A549 (cell line): ENCODE results near the gene LBR. TPM values are rescaled to one million over a fixed set of nuclear protein-coding genes. Genes with fewer than 3 reads are reported as not detected.
A peak's percentile ranks its signal among the peaks of the same experiment; 100 is the strongest.

ENCODE experiments used
- ATAC-seq, 2 experiments: fragments of 200-7000 bp in 1 of 2; fragments of >200 bp in 1 of 2; cut with Nextera tagmentation in 1 of 2; cut with Tn5 transposase in 1 of 2; 3 replicates each; pipeline versions ENCODE4 v1.8.0 to v1.9.1; 2018 to 2020; ENCODE audit warnings: mild to moderate bottlenecking in 1 of 2, moderate library complexity in 1 of 2
- CTCF ChIA-PET: fragments of 300-600 bp; sonication (Branson Sonifier 250); formaldehyde crosslinking; extraction: SDS; loops from one replicate; lab custom pipeline; 2021; ENCODE audit warnings: antibody characterized with exemption, inconsistent platforms; lab: Yijun Ruan, JAX
- POLR2A ChIA-PET: fragments of 350-600 bp; formaldehyde crosslinking; extraction: SDS; loops from one replicate; lab custom pipeline; 2021; ENCODE audit warnings: antibody characterized with exemption, inconsistent platforms; lab: Yijun Ruan, JAX
- DNase-seq, 2 experiments: peaks; one replicate each; pipeline versions ENCODE4 v3.0.0 to v3.0.0-alpha.2; 2011 to 2016; ENCODE audit warnings: low read depth in 1 of 2, low spot score in 1 of 2
- FAIRE-seq: peaks from 2 replicates; lab custom pipeline; 2011; peaks lifted over from hg19 to GRCh38; lab: Jason Lieb, UNC
- H3K27ac ChIP-seq, 2 experiments: fragments of >200 bp; sonication (Bioruptor Twin); formaldehyde crosslinking; 3 replicates each; pipeline ENCODE4 v1.5.1; 2016 to 2017
- H3K4me1 ChIP-seq: fragments of >200 bp; sonication (Bioruptor Twin); formaldehyde crosslinking; 3 replicates; pipeline ENCODE4 v1.6.1; 2016
- H3K4me2 ChIP-seq: fragments of >200 bp; sonication (Bioruptor Twin); formaldehyde crosslinking; 3 replicates; pipeline ENCODE4 v1.6.1; 2016
- H3K4me3 ChIP-seq: fragments of >200 bp; sonication (Bioruptor Twin); formaldehyde crosslinking; 3 replicates; pipeline ENCODE4 v1.5.1; 2016
- H3K9me3 ChIP-seq: fragments of >200 bp; sonication (Bioruptor Twin); formaldehyde crosslinking; 3 replicates; pipeline ENCODE4 v1.6.1; 2016
- CEBPB ChIP-seq, 2 experiments: fragments of >200 bp in 1 of 2; sonication (Bioruptor Twin) in 1 of 2; formaldehyde crosslinking in 1 of 2; IDR thresholded peaks; 2 replicates each; pipeline ENCODE4 v1.6.1; 2012 to 2016
- CHD2 ChIP-seq: fragments of 150-350 bp; IDR thresholded peaks from 2 replicates; pipeline ENCODE4 v1.6.1; 2014; ENCODE audit warnings: low read length; ENCODE audit not compliant: partially characterized antibody
- ESRRA ChIP-seq: fragments of 150-350 bp; IDR thresholded peaks from 2 replicates; pipeline ENCODE4 v1.6.1; 2014; ENCODE audit warnings: mild to moderate bottlenecking, low read length, borderline replicate concordance
- HDAC2 ChIP-seq: fragments of 200-600 bp; sonication (generic); IDR thresholded peaks from 2 replicates; pipeline ENCODE4 v1.6.1; 2016
- JUN ChIP-seq, 2 experiments: fragments of >200 bp; sonication (Bioruptor Twin); formaldehyde crosslinking; IDR thresholded peaks; 2 replicates in 1 of 2; 3 replicates in 1 of 2; pipeline ENCODE4 v1.6.1; 2016 to 2017
- MAFK ChIP-seq: fragments of 450-650 bp; IDR thresholded peaks from 2 replicates; pipeline ENCODE4 v1.6.1; 2014; ENCODE audit not compliant: partially characterized antibody
- RCOR1 ChIP-seq: fragments of 150-350 bp; IDR thresholded peaks from 2 replicates; pipeline ENCODE4 v1.6.1; 2014; ENCODE audit warnings: antibody characterized with exemption, low read length, low read depth
- RFX5 ChIP-seq: fragments of 450-650 bp; IDR thresholded peaks from 2 replicates; pipeline ENCODE4 v1.7.1; 2014; ENCODE audit warnings: antibody characterized with exemption, mild to moderate bottlenecking, moderate library complexity
- TFCP2L1 ChIP-seq: fragments of 250-450 bp; sonication (Bioruptor Pico); IDR thresholded peaks from 2 replicates; pipeline ENCODE4 v1.5.0; 2021; ENCODE audit warnings: mild to moderate bottlenecking
- TP53 ChIP-seq: fragments of 250-450 bp; sonication (Bioruptor Pico); IDR thresholded peaks from 2 replicates; pipeline ENCODE4 v1.5.0; 2021; ENCODE audit warnings: mild to moderate bottlenecking, moderate library complexity
- ZSCAN20 ChIP-seq: fragments of 250-450 bp; sonication (Bioruptor Pico); IDR thresholded peaks from 2 replicates; pipeline ENCODE4 v1.8.0; 2022; ENCODE audit warnings: mild to moderate bottlenecking, moderate library complexity
- WGBS: methylation state at CpG from one replicate; pipeline ENCODE4 v1.1.6; 2017; ENCODE audit errors: missing lambda C conversion rate; 5-methylcytosine and 5-hydroxymethylcytosine counted together
- polyA plus RNA-seq, 4 experiments: library from polyadenylated mRNA; depleted of rRNA in 3 of 4; stranded (reverse); fragments of >200 nt; fragmentation: RNase III in 1 of 4; extraction: RNeasy Plus Mini Kit Qiagen cat#74134 plus additional on column Dnase treatment in 1 of 4; gene quantifications; 2 replicates in 3 of 4; 3 replicates in 1 of 4; pipeline ENCODE4 v1.2.3, GENCODE V29; 2011 to 2017
- TF ChIP-seq, protein P1 (sequence below): fragments of 250-450 bp; sonication (Bioruptor Pico); IDR thresholded peaks from 2 replicates; pipeline ENCODE4 v1.5.0; 2021; ENCODE audit warnings: mild to moderate bottlenecking, moderate library complexity, borderline replicate concordance
- TF ChIP-seq, protein P2 (sequence below): fragments of 250-450 bp; sonication (Bioruptor Pico); IDR thresholded peaks from 2 replicates; pipeline ENCODE4 v1.5.0; 2020; ENCODE audit warnings: low read depth, mild to moderate bottlenecking, moderate library complexity
- TF ChIP-seq, protein P3 (sequence below): IDR thresholded peaks from 2 replicates; pipeline ENCODE4 v1.6.1; 2012
- TF ChIP-seq, protein P4 (sequence below): fragments of >200 bp; sonication (Bioruptor Twin); formaldehyde crosslinking; IDR thresholded peaks from 2 replicates; pipeline ENCODE4 v1.6.1; 2016

Gene LBR
- polyA plus RNA-seq, 2 of the 4 experiments (the other 2 are of a cell fraction): 40.8 to 68.7 TPM

DNA sequence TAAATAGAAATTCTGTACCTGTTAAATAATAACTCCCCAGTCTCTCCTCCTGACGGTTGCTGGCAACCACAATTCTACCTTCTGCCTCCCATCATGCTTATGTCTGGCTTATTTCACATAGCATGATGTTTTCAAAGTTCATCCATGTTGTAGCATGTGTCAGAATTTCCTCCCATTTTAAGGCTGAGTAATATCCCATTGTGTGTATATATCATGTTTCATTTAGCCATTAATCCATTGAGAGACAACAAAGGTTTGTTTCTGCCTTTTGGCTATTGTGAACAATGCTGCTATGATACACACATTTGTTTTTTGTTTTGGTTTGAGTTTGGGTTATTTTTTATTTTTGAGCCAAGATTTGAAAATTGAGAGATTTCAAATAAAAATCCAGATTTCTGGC is 72.0 kb downstream of the LBR start:
- POLR2A ChIA-PET: no interaction called here
- peak; percentile 13 for FAIRE-seq
- TF ChIP-seq, protein P1, sequence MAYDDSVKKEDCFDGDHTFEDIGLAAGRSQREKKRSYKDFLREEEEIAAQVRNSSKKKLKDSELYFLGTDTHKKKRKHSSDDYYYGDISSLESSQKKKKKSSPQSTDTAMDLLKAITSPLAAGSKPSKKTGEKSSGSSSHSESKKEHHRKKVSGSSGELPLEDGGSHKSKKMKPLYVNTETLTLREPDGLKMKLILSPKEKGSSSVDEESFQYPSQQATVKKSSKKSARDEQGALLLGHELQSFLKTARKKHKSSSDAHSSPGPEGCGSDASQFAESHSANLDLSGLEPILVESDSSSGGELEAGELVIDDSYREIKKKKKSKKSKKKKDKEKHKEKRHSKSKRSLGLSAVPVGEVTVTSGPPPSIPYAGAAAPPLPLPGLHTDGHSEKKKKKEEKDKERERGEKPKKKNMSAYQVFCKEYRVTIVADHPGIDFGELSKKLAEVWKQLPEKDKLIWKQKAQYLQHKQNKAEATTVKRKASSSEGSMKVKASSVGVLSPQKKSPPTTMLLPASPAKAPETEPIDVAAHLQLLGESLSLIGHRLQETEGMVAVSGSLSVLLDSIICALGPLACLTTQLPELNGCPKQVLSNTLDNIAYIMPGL: no peak
- TF ChIP-seq TFCP2L1 (no peak), TP53 (no peak), RFX5 (no peak), ESRRA (no peak), JUN (IDR thresholded peaks at IDR 0.05) (no peak), CHD2 (no peak)
- TF ChIP-seq, all 56 proteins: peak for 0
- Histone ChIP-seq H3K9me3 (no peaks in the 10 kb centered on the region), H3K4me1 (no peaks in the 10 kb centered on the region), H3K4me3 (no peak overlapping the region), H3K27ac (no peak overlapping the region), H3K4me2 (no peak overlapping the region)
- WGBS: 32% methylated on average over 1 of the region's 1 CpG
- CTCF ChIA-PET: interaction anchor here (2.9 kb wide), 1 partner anchor 37 kb away, joined by 11 read pairs; no protein-coding TSS in a partner anchor
- DNase-seq (no peak), ATAC-seq (no peak)

DNA sequence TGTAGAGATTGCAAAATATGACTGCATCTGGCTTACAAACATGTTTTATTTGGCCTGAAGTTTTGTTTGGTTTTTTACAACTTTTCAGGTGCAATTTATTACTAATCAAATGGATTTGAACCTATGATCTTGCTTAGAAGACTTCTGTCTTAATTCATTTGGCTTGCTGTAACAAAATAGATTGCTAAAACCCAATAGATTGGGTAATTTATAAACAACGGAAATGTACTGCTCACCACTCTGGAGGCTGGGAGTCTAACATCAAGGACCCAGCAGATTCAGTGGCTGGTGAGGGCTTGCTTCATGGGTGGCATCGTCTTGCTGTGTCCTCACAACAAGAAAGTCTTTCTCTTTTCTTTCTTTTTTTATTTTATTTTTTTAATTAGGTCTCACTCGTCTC is 72.9 kb downstream of the LBR start:
- Histone ChIP-seq H3K4me3 (no peak overlapping the region), H3K9me3 (no peaks in the 10 kb centered on the region), H3K4me1 (no peaks in the 10 kb centered on the region), H3K27ac (no peak overlapping the region), H3K4me2 (no peak overlapping the region)
- DNase-seq (no peak), FAIRE-seq (no peak), ATAC-seq (no peak)
- ChIA-PET CTCF (no interaction called here), POLR2A (no interaction called here)
- WGBS: 38% methylated on average over 3 of the region's 3 CpGs
- TF ChIP-seq RCOR1 (no peak), HDAC2 (no peak), MAFK (no peak), ZSCAN20 (CRISPR knock-in tag) (no peak), TFCP2L1 (no peak), CEBPB (IDR thresholded peaks at IDR 0.05) (no peak)
- TF ChIP-seq, protein P2, sequence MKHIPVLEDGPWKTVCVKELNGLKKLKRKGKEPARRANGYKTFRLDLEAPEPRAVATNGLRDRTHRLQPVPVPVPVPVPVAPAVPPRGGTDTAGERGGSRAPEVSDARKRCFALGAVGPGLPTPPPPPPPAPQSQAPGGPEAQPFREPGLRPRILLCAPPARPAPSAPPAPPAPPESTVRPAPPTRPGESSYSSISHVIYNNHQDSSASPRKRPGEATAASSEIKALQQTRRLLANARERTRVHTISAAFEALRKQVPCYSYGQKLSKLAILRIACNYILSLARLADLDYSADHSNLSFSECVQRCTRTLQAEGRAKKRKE (CRISPR knock-in tag): no peak
- TF ChIP-seq, protein P3, sequence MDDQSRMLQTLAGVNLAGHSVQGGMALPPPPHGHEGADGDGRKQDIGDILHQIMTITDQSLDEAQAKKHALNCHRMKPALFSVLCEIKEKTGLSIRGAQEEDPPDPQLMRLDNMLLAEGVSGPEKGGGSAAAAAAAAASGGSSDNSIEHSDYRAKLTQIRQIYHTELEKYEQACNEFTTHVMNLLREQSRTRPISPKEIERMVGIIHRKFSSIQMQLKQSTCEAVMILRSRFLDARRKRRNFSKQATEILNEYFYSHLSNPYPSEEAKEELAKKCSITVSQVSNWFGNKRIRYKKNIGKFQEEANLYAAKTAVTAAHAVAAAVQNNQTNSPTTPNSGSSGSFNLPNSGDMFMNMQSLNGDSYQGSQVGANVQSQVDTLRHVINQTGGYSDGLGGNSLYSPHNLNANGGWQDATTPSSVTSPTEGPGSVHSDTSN: no peak
- TF ChIP-seq, protein P4, sequence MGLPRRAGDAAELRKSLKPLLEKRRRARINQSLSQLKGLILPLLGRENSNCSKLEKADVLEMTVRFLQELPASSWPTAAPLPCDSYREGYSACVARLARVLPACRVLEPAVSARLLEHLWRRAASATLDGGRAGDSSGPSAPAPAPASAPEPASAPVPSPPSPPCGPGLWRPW: no peak

Other genes with a start within 250 kb of the LBR start
- gene ENAH, start 225.1 kb upstream of the LBR start, polyA plus RNA-seq (2011; rRNA removed): 124 and 142 TPM in 2 replicates
- gene ENAH, start 225.1 kb upstream of the LBR start, polyA plus RNA-seq (2017; fragmentation: RNase III; extraction: RNeasy Plus Mini Kit Qiagen cat#74134 plus additional on column Dnase treatment): 155 to 172 TPM (median 167 TPM) in 3 replicates